OCI-LY1 (cell line): ENCODE results near the gene FAM222A.

ENCODE experiments used
- CTCF ChIP-seq: fragments of 200-600 bp; sonication (generic), shearing (Covaris generic); IDR thresholded peaks from 2 replicates; pipeline ENCODE4 v1.5.1; 2017; ENCODE audit warnings: mild to moderate bottlenecking, antibody characterized with exemption, low read length, moderate library complexity, mixed read lengths
- EZH2 ChIP-seq: fragments of 200-600 bp; sonication (generic), shearing (Covaris generic); IDR thresholded peaks from 2 replicates; pipeline ENCODE4 v1.8.0; 2017; ENCODE audit warnings: borderline replicate concordance, mixed run types, mild to moderate bottlenecking, antibody characterized with exemption, low read length, moderate library complexity, mixed read lengths

- TF ChIP-seq CTCF (no peak), EZH2 (no peak)
Measured at GRCh38 chr12:109670731-109671130, 42.9 kb upstream of the FAM222A start.
